Endothelial cell of coronary artery (primary cell): ENCODE data around the gene UBQLNL. TPM values are rescaled to one million over a fixed set of nuclear protein-coding genes. Genes with fewer than 3 reads are reported as not detected.

Experiments
- total RNA-seq: library from RNA; depleted of rRNA; stranded (reverse); fragments of >200 nt; gene quantifications from 2 replicates; pipeline ENCODE4 v1.2.3, GENCODE V29; 2014

UBQLNL gene, protein sequence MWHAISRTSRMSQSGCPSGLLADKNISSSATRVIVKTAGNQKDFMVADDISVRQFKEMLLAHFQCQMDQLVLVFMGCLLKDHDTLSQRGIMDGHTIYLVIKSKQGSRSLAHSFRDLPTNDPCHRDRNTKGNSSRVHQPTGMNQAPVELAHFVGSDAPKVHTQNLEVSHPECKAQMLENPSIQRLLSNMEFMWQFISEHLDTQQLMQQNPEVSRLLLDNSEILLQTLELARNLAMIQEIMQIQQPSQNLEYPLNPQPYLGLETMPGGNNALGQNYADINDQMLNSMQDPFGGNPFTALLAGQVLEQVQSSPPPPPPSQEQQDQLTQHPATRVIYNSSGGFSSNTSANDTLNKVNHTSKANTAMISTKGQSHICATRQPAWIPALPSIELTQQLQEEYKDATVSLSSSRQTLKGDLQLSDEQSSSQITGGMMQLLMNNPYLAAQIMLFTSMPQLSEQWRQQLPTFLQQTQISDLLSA
- total RNA-seq, result under 0.01 TPM in 1 of 2 replicates, not detected in the other

DNA sequence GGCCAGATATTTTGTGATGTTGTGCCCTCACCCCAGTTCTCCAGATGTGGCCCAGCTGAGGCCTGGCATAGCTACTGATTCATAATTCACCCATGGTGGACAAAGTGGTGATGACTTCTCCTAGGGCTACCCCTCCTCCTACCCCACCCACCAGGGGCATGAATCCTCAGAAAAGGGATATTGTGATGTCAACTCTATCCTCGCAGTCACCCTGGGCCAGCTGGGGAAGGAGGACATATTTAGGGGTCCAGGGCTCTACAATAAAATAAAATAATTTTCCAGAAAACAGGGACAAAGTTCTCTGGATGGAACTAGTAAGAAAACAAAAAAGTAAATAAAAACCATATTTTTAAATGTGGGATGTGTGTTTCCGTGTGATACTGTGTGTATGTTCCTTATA, at the start of gene UBQLNL:
UBQLNL (minus strand) TSS at position 101 of the 400 bp plus-strand sequence. CDS start 258 bp downstream, outside the sequence.

GRCh38 chr11:5548440-5548839, 31.9 kb upstream of the UBQLNL start, which contains the start of gene OR52H1:
TSS of gene OR52H1 (minus strand) at chr11:5548540. CDS start at chr11:5545505, 3,035 bp downstream.

GRCh38 chr11:5509803-5510202, 6.7 kb downstream of the UBQLNL start, which contains the start of gene UBQLN3:
TSS of gene UBQLN3 (minus strand) at chr11:5509957. CDS start at chr11:5509558, 399 bp downstream.

GRCh38 chr11:5488385-5488784, 28.1 kb downstream of the UBQLNL start, which contains the start of gene OR52D1:
TSS of gene OR52D1 (plus strand) at chr11:5488685. CDS start at chr11:5488707, 22 bp downstream.

Other genes with a start within 250 kb of the UBQLNL start
- 0.18 TPM in 1 of 2 replicates, not detected in the other for gene HBE1, start 246.8 kb downstream of the UBQLNL start, total RNA-seq
- not detected in 2 replicates for gene OR51B4, start 214.8 kb downstream of the UBQLNL start, total RNA-seq
- not detected in 2 replicates for gene OR51B2, start 192.4 kb downstream of the UBQLNL start, total RNA-seq
- gene OR51B5, start 173.2 kb downstream of the UBQLNL start, total RNA-seq, result not detected in 2 replicates
- not detected in 2 replicates for gene OR51B6, start 165.2 kb downstream of the UBQLNL start, total RNA-seq
- not detected in 2 replicates for gene OR51M1, start 132.9 kb downstream of the UBQLNL start, total RNA-seq
- not detected in 2 replicates for gene OR51Q1, start 94.6 kb downstream of the UBQLNL start, total RNA-seq
- gene OR51I1, start 75.2 kb downstream of the UBQLNL start, total RNA-seq, result not detected in 2 replicates
- gene OR51I2, start 67.4 kb downstream of the UBQLNL start, total RNA-seq, result not detected in 2 replicates
- gene OR52D1, start 28.0 kb downstream of the UBQLNL start, total RNA-seq, result not detected in 2 replicates
- gene UBQLN3, start 6.7 kb downstream of the UBQLNL start, total RNA-seq, result 0.09 TPM in 1 of 2 replicates, not detected in the other
- 0.18 and 0.19 TPM in 2 replicates for gene OR52H1, start 31.8 kb upstream of the UBQLNL start, total RNA-seq
- gene OR52B6, start 64.2 kb upstream of the UBQLNL start, total RNA-seq, result not detected in 2 replicates
- gene TRIM6, start 79.9 kb upstream of the UBQLNL start, total RNA-seq, result 0.81 and 1.2 TPM in 2 replicates
- gene TRIM34, start 108.3 kb upstream of the UBQLNL start, total RNA-seq, result 7.8 and 14.8 TPM in 2 replicates
- gene TRIM5, start 168.4 kb upstream of the UBQLNL start, total RNA-seq, result 57.2 and 79.3 TPM in 2 replicates
- 107 and 112 TPM in 2 replicates for gene TRIM22, start 173.1 kb upstream of the UBQLNL start, total RNA-seq
- not detected in 2 replicates for gene OR56B1, start 219.7 kb upstream of the UBQLNL start, total RNA-seq
- not detected in 2 replicates for gene OR52N4, start 237.5 kb upstream of the UBQLNL start, total RNA-seq